D721Med (cell line): ENCODE measurements around the gene ANGPTL5.

Source experiments
- DNase-seq: peaks from one replicate; pipeline ENCODE4 v3.0.0; 2011; ENCODE audit warnings: low spot score; ENCODE audit not compliant: insufficient read length
- FAIRE-seq: peaks from 2 replicates; lab custom pipeline; 2011; peaks lifted over from hg19 to GRCh38; lab: Jason Lieb, UNC
- TF ChIP-seq, protein P1 (sequence below): IDR thresholded peaks from 2 replicates; pipeline ENCODE4 v1.5.1; 2012; ENCODE audit warnings: mild to moderate bottlenecking, control low read depth; ENCODE audit not compliant: insufficient read depth; ENCODE audit errors: missing control alignments

Gene ANGPTL5

DNA sequence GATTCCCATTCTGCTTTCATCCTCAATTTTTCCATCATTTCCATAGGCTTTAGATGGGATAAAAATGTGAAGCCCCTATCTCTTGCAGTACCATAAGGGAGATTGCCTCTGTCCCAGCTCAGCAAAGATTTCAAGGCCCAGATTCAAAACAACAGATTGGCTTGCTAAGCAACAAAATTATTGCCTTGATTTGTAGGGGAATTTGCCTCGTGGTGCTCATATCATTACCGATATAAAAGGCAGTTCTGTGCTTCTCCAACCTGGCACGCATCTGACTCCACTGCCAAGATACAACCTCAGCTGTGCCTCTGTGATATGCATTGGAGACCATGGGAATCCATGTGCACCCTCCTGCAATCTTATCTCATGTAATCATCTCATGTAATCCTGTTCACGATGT lies 26.6 kb downstream of the ANGPTL5 start:
- FAIRE-seq, result no peak
- TF ChIP-seq, protein P1, sequence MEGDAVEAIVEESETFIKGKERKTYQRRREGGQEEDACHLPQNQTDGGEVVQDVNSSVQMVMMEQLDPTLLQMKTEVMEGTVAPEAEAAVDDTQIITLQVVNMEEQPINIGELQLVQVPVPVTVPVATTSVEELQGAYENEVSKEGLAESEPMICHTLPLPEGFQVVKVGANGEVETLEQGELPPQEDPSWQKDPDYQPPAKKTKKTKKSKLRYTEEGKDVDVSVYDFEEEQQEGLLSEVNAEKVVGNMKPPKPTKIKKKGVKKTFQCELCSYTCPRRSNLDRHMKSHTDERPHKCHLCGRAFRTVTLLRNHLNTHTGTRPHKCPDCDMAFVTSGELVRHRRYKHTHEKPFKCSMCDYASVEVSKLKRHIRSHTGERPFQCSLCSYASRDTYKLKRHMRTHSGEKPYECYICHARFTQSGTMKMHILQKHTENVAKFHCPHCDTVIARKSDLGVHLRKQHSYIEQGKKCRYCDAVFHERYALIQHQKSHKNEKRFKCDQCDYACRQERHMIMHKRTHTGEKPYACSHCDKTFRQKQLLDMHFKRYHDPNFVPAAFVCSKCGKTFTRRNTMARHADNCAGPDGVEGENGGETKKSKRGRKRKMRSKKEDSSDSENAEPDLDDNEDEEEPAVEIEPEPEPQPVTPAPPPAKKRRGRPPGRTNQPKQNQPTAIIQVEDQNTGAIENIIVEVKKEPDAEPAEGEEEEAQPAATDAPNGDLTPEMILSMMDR, result no peak

DNA sequence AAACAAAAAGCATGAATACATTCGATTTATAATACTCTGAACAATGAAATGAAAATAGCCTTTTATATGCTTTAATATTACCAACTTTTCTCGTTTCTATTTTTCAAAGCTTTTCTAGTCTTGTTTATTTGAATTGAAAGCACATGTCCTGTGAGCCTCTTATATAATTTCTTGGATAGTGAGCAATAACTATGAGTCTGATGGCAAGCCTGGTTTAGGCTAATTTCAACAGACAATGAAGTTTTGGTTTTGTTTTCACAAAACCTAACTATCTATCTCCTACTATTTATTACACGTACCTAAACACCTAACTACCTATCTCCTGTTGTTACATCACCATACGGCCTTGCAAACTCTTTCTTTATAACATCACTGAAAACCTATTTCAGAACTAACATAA lies 30.7 kb downstream of the ANGPTL5 start:
- TF ChIP-seq, protein P1, result no peak
- FAIRE-seq (no peak), DNase-seq (no peak)

More for the DNA sequence above, 26.6 kb downstream of the ANGPTL5 start:
- DNase-seq, result no peak

DNA sequence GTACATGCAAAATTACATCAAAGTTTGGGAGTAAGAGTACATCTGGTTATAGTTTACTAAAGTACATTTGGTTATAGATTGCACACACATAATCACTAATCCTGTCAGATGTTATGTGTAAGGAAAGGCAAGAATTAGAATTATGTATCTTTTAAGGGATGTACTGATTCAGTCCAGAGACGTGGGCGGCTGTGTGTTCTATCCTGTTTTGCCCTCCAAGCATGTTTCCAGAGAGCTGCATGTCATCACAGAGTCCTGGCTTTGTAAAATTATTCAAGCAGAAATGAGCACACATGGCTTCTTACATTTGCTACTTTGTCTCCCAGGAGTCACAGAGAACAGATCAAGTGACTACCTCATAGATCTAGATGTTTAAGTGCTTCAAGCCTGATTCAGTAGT lies 34.7 kb downstream of the ANGPTL5 start:
- DNase-seq, result no peak
- no peak for FAIRE-seq
- TF ChIP-seq, protein P1, result no peak

DNA sequence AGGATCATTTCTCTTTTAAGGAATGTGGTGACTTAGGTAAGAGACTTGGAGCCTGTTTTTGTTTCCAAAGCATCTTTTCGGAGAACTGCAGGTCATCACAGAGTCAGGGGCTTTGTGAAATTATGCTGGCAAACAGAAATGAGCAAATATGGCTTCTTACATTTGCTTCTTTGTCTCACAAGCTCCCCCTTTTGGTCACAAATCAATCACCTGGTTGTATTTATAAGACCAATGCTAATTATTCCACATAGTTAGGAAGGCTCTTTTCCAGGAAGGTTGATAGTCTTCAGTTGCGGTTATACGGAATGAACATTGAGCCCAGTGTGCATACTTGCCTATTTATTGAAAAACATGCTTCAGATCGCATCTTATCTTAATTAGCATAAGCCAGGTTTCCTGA lies 36.1 kb downstream of the ANGPTL5 start:
- TF ChIP-seq, protein P1, result peak; percentile 39
- no peak for FAIRE-seq
- no peak for DNase-seq

DNA sequence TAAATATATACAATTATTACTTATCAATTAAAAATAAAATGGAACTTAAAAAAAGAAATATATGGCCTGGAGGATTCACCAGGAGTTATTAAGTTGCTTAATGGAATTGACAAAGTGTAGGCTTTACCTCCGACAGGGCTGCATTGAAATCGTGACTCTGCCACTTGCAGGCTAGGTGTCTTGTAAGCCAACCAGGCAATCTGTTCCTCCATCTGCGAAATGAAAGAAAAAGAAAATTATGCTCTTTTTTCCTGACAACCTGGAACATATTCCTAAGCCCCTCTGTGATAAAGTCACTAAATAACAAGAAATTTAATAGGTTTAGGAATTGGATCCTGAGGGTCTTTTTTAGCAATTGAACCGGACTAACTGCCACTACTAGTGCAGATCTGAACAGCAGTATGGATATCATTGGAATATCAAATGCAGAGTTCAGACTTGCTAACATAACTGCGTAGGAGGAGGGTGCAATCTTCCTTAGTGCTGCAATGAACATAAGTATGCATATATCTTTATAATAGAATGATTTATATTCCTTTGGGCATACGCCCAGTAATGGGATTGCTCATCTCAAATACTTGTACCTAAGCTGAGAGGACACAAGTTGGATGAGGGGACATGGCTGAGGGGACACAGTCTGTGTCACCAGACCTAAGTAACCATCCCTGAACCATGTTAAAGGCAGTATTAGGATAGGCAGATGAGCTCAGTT lies 44.0 kb downstream of the ANGPTL5 start:
- no peak for FAIRE-seq
- no peak for DNase-seq
- TF ChIP-seq, protein P1, result no peak

DNA sequence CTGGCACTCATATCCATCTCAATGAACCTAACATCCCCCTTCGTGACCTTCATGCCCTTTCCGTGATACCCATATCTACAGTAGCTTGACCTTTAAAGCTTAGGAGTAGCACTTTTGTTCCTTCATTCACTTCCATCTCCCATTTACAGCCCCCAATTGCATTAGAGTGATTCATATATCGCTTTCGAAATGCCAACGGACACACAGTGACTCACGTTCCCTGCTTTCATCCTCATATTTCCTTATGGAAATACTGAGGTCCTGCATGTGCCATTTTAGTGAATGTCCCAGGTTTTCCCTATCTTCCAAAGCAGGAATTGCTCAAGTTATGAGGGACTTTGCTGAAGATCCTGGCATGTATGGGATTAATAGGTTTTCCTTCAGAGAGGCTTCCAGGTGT lies 45.8 kb downstream of the ANGPTL5 start:
- FAIRE-seq, result no peak
- TF ChIP-seq, protein P1, result no peak
- DNase-seq, result no peak

DNA sequence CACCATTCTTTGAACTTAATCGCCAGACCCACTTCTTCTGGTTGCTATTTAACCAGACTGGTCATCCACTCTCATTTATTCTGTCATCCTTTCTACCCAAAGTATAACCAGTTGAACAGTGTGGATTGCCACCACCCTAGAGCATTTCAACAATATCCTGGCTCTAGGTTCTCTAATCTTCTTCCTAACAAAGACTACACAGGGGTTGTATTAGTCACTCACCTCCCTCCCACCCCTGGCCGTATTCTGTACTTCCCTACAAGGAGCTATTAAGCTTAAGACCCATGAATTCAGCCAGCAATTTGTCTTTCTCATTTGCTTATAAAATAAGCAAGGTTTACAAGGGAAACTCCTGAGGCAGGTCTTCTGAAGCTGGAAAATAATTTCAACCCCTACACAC lies 48.4 kb downstream of the ANGPTL5 start:
- DNase-seq (no peak), FAIRE-seq (no peak)
- TF ChIP-seq, protein P1, result no peak
